PC-3 (cell line): ENCODE measurements around the gene SLC43A2.

Experiments
- CTCF ChIP-seq: fragments of 300-600 bp; sonication (generic); conservative IDR thresholded peaks from 2 replicates; pipeline ENCODE4 v1.5.1; 2017; ENCODE audit warnings: antibody characterized with exemption, low read depth, mild to moderate bottlenecking, low read length
- EZH2 ChIP-seq: fragments of 300-600 bp; sonication (generic); IDR thresholded peaks from one replicate; pipeline ENCODE4 v1.6.1; 2017; ENCODE audit warnings: antibody characterized with exemption, mild to moderate bottlenecking, low read length; ENCODE audit not compliant: unreplicated experiment

DNA sequence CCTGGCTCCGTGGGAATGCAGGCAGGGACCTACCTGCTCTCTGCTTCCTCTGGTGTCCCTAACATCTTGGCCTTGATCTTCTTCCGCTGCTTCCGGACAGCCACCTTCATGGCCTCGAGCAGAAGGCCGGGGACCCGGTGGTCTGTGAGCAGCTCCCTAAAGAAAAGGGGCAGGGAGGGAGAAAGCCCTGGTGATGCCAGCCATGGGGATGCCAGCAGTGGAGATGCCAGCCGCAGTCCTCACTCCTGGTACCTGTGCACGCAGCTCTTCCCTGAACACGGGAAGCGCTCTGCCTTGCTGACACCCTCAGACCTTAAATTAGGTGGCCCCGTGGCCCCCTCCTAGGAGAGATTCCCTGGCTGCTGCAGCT lies 19.2 kb upstream of the SLC43A2 start:
- TF ChIP-seq CTCF, result no peak
- no peak for TF ChIP-seq EZH2
